ENCODE results near the gene CMIP.

The CMIP gene

DNA sequence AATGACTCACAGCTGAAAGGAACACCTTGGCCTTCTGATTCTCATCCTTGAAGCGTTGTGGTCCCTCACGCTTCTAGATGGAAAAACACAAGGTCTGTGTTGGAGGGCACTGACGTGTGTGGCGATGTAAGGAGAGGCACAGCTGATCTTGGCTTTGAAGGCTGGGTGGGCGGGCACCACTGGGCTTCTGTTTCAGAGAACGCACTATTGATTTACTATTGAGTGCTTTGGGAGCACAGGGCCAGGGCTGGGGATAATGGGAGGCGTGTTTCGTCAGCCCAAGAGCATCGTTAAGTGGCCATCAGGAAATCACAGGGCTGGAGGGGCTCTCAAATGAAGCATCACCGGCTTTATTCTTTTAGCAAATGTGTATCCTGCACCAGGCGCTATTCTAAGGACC lies 70.7 kb downstream of the CMIP start:
- Histone ChIP-seq H3K9me2 (replicated peaks; ENCODE audit: low read depth, low read length) (no peaks in the 10 kb centered on the region), H3K9ac (ENCODE audit: low read depth, low read length, poor library complexity, severe bottlenecking) (no peak overlapping the region), H3K4me2 (ENCODE audit: low read depth, low read length, poor library complexity, severe bottlenecking) (no peak overlapping the region), H3F3A (ENCODE audit: low read depth) (no peaks in the 10 kb centered on the region), H3K79me2 (ENCODE audit: insufficient read depth, low read length) (peaks cover 41% of the 10 kb centered on the region; the same call in 1 of the 2 replicates), H3K9me3 (ENCODE audit: insufficient read depth, low read depth, low read length) (no peaks in the 10 kb centered on the region), H3K36me3 (ENCODE audit: insufficient read depth, low read length) (no peaks in the 10 kb centered on the region; the same call in 1 of the 2 replicates), H2AFZ (ENCODE audit: low read length) (no peak overlapping the region), H3K4me3 (ENCODE audit: low read length, poor library complexity, severe bottlenecking) (no peak overlapping the region), H3K4me1 (ENCODE audit: insufficient read depth, low read length, poor library complexity, severe bottlenecking) (no peaks in the 10 kb centered on the region), H4K20me1 (ENCODE audit: insufficient read depth, low read length, poor library complexity, severe bottlenecking) (peaks cover 6% of the 10 kb centered on the region), H3K27me3 (ENCODE audit: insufficient read depth, low read length, poor library complexity, severe bottlenecking) (no peaks in the 10 kb centered on the region)
- no peak for TF ChIP-seq EZH2phosphoT487 (IDR thresholded peaks at IDR 0.05; ENCODE audit: borderline replicate concordance)
- TF ChIP-seq, protein P1, sequence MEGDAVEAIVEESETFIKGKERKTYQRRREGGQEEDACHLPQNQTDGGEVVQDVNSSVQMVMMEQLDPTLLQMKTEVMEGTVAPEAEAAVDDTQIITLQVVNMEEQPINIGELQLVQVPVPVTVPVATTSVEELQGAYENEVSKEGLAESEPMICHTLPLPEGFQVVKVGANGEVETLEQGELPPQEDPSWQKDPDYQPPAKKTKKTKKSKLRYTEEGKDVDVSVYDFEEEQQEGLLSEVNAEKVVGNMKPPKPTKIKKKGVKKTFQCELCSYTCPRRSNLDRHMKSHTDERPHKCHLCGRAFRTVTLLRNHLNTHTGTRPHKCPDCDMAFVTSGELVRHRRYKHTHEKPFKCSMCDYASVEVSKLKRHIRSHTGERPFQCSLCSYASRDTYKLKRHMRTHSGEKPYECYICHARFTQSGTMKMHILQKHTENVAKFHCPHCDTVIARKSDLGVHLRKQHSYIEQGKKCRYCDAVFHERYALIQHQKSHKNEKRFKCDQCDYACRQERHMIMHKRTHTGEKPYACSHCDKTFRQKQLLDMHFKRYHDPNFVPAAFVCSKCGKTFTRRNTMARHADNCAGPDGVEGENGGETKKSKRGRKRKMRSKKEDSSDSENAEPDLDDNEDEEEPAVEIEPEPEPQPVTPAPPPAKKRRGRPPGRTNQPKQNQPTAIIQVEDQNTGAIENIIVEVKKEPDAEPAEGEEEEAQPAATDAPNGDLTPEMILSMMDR (conservative IDR thresholded peaks at IDR 0.05; ENCODE audit: low read length): no peak

DNA sequence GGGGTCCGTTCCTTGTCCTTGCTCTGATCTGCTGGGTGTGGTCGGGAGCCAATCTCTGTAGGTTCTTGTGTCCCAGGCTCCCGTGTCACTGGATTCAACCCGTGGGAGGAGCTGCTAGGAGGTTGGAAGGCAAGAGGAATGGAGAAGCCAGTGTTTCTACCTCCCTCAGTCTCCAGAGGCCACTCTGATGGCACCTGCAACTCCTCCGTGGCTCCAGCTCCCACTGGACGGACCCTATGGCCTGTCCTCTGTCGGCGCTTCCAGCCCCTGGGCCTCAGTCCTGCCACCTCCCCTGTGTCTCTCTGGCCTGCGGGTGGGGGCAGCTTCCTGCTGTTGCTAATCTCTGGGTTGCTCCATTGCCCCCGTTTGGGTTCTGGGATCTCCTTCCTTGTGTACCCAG lies 71.1 kb downstream of the CMIP start:
- H3K4me1 ChIP-seq (ENCODE audit: insufficient read depth, low read length, poor library complexity, severe bottlenecking): no peaks in the 10 kb centered on the region
- peaks cover 41% of the 10 kb centered on the region; the same call in 1 of the 2 replicates for H3K79me2 ChIP-seq (ENCODE audit: insufficient read depth, low read length)
- H3K4me3 ChIP-seq (ENCODE audit: low read length, poor library complexity, severe bottlenecking): no peak overlapping the region
- H3F3A ChIP-seq (ENCODE audit: low read depth): no peaks in the 10 kb centered on the region
- H3K9me3 ChIP-seq (ENCODE audit: insufficient read depth, low read depth, low read length): no peaks in the 10 kb centered on the region
- TF ChIP-seq EZH2phosphoT487 (IDR thresholded peaks at IDR 0.05; ENCODE audit: borderline replicate concordance): no peak
- TF ChIP-seq, protein P1 (conservative IDR thresholded peaks at IDR 0.05; ENCODE audit: low read length): no peak
- H2AFZ ChIP-seq (ENCODE audit: low read length): no peak overlapping the region
- no peak overlapping the region for H3K9ac ChIP-seq (ENCODE audit: low read depth, low read length, poor library complexity, severe bottlenecking)
- H3K36me3 ChIP-seq (ENCODE audit: insufficient read depth, low read length): no peaks in the 10 kb centered on the region; the same call in 1 of the 2 replicates
- H3K9me2 ChIP-seq (replicated peaks; ENCODE audit: low read depth, low read length): no peaks in the 10 kb centered on the region
- H4K20me1 ChIP-seq (ENCODE audit: insufficient read depth, low read length, poor library complexity, severe bottlenecking): peaks cover 6% of the 10 kb centered on the region
- no peak overlapping the region for H3K4me2 ChIP-seq (ENCODE audit: low read depth, low read length, poor library complexity, severe bottlenecking)
- H3K27me3 ChIP-seq (ENCODE audit: insufficient read depth, low read length, poor library complexity, severe bottlenecking): no peaks in the 10 kb centered on the region

DNA sequence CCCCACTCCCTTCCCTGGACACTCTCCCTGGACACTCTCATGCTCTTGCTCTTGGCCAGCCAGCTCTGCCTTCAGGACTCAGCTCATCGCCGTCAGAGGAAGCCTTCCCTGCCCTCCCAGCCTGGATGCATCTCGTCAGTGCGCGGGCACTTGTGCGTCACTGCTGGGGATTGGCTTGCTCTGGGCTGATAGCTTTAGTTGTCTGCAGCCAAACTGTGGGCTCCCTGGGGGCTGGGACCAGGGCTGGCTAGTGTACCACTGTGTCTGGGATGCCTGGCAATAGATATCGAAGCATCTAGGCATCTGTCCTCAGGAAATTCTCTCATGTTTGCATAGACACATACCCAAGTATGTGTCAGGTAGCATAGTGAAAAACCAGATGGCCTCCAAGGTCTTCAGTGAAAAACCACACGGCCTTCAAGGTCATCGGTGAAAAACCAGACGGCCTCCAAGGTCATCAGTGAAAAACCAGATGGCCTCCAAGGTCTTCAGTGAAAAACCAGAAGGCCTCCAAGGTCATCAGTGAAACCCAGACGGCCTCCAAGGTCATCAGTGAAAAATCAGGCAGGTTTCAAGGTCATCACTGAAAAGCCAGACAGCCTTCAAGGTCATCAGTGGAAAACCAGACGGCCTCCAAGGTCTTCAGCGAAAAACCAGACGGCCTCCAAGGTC lies 72.0 kb downstream of the CMIP start:
- H3K36me3 ChIP-seq (ENCODE audit: insufficient read depth, low read length): no peaks in the 10 kb centered on the region; the same call in 1 of the 2 replicates
- H3K79me2 ChIP-seq (ENCODE audit: insufficient read depth, low read length): peaks cover 39% of the 10 kb centered on the region; the same call in 1 of the 2 replicates
- H4K20me1 ChIP-seq (ENCODE audit: insufficient read depth, low read length, poor library complexity, severe bottlenecking): peaks cover 10% of the 10 kb centered on the region
- peaks cover 3% of the 10 kb centered on the region for H3K4me1 ChIP-seq (ENCODE audit: insufficient read depth, low read length, poor library complexity, severe bottlenecking)
- TF ChIP-seq EZH2phosphoT487 (IDR thresholded peaks at IDR 0.05; ENCODE audit: borderline replicate concordance): no peak
- TF ChIP-seq, protein P1 (conservative IDR thresholded peaks at IDR 0.05; ENCODE audit: low read length): no peak
- H3K9me2 ChIP-seq (replicated peaks; ENCODE audit: low read depth, low read length): no peaks in the 10 kb centered on the region
- H3K27me3 ChIP-seq (ENCODE audit: insufficient read depth, low read length, poor library complexity, severe bottlenecking): no peaks in the 10 kb centered on the region
- H3F3A ChIP-seq (ENCODE audit: low read depth): no peaks in the 10 kb centered on the region
- no peak overlapping the region for H3K4me2 ChIP-seq (ENCODE audit: low read depth, low read length, poor library complexity, severe bottlenecking)
- H2AFZ ChIP-seq (ENCODE audit: low read length): no peak overlapping the region
- H3K9me3 ChIP-seq (ENCODE audit: insufficient read depth, low read depth, low read length): no peaks in the 10 kb centered on the region
- no peak overlapping the region for H3K4me3 ChIP-seq (ENCODE audit: low read length, poor library complexity, severe bottlenecking)
- no peak overlapping the region for H3K9ac ChIP-seq (ENCODE audit: low read depth, low read length, poor library complexity, severe bottlenecking)

Data from Loucy (cell line).